Hippocampal formation (tissue), 2 donors: Measurements from ENCODE around the gene COL27A1.

Experiments used
- DNase-seq, 2 donors: peaks; one replicate each; lab custom pipeline; 2025; lab: John Stamatoyannopoulos, UW

COL27A1 gene

DNA sequence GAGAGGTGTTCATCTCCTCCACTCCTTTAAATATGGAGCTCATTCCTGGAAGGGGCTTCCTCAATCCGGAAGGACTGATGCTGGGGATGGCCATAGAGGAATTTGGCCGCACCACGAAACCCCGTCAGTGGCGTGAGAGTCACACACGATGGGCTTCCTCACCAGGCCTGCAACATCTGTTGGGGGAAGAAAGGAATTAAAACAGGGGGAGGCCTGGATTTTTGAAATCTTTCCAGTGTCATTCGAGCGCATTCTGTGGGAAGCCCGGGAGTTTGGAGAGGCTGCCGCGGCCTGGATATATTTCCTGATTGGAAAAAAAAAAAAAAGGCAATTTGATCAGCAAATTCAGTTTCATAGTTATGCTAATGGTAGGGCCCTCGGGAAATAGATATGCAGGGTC is 91.2 kb downstream of the COL27A1 start:
- no peak for DNase-seq

DNA sequence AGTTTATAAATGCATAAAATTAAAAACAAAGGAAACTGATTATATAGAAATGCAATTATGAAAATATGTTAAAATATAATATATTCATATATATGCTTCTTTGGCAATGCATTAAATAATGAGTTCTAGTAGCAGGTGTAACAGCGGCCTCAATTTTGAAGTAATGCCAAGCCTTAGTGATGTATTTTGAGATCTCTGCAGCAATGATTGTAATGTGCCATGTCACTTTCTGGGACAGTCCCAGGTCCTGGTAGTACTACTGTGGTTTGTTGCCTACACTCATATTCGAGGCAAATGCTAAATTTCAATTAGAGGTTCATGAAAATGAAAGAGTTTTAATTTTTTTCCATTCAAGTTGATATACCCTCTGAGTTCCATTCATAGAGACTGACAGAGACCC is 91.7 kb downstream of the COL27A1 start:
- no peak for DNase-seq

DNA sequence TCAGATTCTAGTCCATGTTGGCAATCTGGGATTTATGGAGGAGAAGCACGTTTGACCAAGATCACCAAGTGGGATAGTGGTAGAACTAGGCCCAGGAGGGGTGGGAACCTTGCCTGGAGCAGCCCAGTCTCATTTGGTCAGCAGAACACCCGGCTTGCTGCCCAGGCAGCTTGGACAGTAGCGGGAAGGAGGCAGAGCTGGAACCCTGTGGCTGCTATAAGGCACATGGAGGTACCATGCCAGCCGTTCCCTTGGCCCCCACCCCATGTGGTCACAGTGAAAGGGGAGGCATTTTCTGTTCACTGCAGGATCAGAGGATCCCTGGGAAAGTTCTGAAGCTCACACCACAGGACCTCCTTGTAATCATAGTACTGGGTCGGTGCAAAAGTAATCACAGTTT is 92.2 kb downstream of the COL27A1 start:
- DNase-seq: no peak

DNA sequence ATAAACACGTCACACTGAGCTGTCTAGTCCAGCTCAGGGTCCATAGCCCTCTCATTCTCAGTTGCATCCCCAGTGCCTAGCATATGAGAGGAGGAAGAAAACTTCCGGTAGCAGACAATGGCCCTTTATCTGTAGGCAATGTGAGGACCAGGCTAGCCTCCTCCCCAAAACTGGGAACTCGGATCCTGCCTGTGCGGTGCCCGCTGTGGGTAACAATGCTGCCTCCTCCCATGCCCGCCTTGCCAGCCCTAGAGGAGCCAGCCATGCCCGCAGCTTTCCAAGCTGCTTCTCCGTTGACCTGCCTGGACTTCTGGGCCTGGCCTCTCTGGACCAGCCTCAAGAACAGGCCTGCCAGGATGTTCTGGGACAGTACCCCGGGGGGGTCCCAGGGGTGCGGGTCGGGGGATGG is 93.0 kb downstream of the COL27A1 start:
- peak in 1 of 2 donors; percentile 14 for DNase-seq

DNA sequence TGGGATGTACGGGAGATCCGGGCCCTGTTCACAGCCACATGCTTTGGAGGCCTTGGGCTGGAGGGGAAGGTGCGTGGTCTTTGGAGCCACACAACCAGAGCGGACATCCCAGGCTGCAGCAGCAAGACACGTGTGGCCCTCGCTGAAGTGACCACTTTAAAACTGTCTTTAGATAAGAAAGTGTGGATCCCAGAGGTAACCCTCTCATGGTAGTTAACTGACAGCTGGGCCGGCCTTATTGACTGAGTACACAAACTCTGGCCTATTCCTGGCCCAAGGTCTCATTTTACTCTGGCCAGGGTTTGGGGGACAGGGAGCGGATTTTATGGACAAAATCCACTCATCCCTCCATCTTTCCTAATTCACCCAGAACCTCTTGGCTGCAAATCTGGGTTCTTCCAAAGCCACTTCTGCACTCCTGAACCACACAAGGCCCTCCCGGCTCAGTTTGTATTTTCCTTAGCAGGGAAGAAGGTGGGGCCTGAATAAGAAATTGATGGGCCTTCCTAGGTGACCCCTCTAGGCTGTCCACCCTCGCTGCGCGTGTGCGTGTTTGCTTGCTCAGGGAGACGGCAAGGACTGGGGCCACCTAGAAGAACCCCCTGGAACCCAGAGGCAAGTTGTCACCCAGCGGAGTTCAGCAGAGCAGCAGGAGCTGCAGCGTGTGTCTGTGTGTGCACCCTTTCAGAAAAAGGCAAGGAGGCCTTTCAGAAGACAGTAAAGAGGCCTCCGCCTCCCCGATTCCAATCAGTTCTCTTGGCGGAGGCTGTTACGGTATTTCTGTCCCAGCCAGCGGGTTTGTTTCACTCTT is 94.3 kb downstream of the COL27A1 start:
- DNase-seq: no peak

DNA sequence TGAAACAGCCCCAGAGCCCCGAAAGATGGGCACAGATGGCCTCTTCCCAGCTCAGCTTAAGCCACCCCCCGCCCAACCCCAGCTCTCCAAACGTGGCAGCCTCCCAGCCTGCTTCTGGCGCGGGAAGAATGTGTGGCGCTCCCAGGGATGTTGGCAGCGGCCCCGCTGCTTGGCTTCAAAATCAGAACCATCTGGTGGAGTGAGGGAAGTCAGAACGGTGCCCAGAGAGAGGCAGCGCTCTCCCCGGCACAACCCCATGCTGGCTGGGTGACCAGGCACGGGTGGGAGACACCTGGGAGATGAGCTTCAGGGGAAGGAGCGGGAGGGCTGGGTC is 94.9 kb downstream of the COL27A1 start:
- DNase-seq: peak; percentile 81 to 86

DNA sequence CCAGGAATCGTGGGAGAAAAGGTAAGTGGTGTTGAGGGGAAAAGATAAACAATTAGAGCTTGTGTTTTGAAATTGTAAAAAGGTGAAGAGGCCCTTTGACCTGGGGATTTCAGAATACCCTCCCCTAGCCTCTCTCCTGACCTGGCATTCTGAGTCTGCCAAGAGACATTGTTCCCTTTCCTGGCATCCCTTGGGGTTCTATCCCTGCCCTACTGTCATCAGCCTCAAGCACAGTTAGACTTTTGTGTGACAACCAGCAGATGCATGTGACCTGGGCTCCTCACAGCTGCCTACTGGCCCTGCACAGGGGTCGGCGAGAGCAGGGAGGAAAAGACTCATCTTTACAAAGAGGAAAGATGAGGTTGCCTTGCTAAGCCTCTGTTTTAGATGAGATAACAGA is 95.3 kb downstream of the COL27A1 start:
- DNase-seq: no peak

DNA sequence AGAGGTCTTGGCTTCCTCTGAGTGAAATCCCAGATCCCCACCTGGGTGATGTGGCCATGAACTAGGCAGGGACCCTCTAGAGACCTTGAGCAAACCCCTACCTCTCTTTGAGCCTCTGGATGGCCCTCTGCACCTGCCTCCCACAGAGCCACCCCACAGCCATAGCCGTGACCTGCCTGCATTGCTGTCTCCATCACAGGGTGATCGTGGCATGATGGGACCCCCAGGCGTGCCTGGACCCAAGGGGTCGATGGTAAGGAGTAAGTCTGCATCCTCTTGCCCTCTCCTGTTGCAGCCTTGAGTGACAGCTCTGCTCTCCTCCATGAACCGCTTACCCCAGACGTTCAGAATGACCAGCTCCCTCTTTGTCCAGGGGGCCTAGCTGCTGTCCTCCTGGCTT is 97.1 kb downstream of the COL27A1 start:
- no peak for DNase-seq

DNA sequence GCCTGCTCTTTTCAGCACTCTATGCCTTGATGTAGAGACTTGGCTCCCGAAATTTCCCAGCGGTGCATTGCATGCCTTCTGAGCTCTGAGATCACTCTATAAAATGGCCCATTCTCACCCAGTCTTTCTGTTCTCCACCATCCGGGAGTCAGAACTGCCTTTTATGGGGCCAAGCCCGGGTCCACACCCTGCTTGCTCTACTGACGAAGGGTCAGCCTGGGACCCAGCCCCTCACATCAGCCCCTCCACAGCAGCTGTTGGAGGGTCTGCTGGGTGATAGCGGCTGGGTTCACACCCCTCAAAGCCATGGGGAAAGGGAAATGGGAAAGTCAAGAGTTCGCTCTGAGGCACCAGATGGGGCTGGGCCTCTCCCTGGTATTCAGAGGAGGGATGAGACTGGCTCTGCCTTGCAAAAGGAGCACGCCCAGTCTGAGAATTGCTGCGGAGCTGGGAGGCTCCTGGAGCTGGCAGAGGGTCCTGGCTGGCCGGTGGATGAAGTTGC is 101.5 kb downstream of the COL27A1 start:
- DNase-seq: no peak

DNA sequence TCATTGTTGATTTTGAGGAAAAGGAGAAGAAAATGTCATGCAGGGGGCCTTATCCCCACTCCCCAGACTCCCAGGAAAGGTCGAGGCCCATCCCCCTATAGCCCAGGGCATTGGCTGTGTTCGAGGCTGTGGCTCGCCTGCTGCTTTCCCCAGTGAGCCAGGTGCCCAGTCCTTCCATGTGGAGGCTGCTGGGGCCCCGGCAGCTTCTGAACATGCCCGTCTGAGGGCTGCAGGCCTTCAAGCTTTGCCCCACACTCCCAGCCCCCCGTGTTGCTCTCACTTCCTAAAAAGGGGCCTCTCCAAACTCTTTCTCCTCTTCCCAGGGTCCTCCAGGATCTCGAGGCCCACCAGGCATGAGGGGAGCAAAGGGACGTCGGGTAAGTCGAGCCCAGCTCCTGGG is 102.9 kb downstream of the COL27A1 start:
- no peak for DNase-seq

DNA sequence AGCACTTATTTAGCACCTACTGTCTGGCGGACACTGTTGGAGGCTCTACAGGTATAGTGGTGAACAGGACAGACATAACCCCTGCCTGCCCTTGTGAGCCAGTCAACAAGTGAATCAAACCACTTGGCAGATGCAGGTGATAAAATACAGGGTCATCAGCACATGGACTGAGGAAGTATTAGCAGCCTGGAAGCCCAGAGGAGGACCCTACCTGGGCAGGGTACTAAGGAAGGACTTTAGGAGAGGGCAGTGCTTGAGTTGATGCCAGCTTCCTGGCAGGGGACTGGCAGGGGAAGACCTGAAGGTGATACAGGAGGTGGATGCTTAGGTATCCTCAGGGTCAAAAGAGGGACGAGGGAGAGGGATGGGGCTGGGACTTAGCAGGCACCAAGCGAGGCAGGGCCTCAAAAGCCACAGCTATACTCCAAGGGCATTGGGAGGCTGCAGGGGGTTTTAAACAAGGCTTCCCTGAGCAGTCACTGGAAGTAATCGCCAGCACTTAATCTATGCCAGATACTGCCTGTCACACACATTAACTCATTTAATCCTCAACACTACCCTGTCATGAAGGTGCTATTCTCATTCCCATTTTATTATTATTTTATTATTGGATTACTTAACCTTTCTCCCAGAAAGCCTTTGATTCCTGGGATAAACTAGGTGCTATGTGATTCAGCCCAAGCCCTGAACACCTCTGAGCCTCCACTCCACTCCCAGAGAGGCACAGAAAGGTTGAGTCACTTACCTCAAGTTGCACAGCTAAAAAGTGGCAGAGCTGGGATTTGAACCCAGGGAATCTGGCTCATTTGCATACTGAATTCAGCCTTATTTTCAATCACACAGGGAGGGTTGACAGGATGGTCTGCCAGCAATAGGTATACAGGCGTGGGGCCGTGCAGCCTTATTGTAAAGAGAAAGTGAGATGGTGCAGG is 103.8 kb downstream of the COL27A1 start:
- no peak for DNase-seq

DNA sequence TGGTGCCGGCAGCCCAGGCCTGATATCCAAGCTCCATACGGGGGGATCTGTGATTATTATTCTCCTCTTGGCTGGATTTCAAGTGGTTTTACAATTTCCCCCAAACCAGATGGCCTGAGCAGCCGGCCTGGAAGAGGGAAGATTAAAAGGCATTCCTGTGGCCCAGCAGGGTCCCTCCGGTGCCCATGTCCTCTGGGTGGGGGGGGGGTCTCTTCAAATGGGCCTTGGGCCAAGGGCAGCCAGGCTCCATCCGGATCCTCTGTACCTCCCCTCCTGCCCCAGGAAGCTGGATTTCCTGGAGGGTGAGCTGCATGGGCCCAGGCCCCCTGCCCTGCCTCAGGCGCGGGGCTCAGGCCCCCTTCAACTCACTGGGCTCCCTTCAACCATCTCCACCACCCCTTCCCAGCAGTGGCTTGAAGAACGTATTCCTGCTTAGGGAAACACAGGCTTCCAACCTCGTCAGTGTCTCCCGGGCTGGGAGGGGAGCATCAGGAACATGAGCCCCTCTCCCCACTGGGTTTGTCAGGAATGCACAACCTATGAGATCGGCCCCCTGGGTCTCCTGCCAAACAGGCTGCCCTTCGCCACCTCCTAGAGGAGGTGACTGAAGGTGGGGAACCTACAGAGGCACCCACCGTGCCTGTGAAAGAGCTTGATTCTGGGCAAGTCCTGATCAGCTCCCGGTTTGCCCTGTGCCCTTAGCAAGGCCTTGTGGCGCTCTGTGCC is 104.6 kb downstream of the COL27A1 start:
- no peak for DNase-seq

DNA sequence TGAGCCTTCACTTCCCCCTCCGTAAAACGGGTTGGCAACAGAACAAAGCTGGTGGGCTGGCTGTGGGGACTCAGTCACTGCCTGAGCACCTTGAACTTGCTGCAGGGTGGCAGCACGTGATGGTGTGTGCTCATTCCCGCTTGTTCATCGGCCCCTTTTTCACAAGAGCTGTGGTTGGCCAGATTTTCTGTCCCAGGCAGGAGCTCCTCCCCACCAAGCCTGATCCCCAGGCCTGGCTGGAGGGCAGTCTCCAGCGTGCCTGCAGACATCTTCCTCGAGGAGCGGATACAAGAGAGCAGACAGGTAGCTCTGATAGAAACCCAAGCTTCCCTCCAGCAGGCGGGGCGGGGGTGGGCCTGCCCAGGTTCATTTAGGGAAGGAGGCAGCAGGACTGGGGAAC is 105.7 kb downstream of the COL27A1 start:
- no peak for DNase-seq

DNA sequence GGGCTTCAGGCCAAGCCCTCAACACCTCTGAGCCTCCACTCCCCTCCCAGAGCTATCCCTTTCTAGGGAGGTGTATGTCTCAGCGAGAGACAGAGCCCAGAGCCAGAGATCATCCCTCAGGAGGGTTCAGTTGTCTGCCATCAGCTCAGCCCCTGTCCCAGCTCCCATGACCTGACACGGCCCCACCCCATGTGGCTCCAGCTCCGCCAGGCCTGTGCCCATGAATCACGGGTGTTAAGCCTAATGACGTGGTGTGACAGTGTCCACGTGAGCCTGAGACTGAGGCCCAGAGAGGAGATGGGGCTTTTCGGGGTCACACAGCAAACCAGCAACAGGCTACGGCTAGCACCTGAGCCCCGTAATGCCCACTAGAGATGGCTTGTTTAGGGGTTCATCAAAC is 106.7 kb downstream of the COL27A1 start:
- no peak for DNase-seq

DNA sequence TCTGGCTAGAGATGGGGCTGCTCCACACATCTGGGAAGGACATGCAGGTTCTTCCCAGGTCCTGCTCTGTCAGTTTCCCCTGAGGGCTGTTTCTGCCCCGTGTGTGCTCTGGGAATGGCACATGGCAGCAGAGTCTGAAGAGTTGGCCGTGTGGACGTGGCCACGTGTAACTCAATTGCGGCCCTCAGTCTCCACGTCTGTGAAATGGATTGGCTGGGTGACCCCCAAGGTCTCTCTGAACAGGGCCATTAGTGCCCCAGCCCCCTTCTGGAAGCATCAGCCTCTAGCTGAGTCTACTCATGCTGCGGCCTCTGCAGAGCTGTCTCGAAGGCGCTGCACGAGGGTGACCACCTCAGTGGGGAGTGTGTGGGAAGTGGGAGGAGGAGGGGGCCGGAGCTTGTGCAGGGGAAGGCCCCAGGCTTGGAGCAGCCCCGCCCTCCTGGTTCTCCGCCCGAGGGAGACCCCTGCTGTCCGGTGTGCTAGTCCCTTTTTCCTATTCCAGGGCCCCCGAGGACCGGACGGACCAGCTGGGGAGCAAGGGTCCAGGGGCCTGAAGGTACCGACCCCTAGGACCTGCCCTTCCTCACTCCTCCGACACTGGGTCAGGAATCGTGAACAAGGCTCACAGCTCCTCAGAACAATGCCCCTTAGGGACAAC is 108.6 kb downstream of the COL27A1 start:
- no peak for DNase-seq

DNA sequence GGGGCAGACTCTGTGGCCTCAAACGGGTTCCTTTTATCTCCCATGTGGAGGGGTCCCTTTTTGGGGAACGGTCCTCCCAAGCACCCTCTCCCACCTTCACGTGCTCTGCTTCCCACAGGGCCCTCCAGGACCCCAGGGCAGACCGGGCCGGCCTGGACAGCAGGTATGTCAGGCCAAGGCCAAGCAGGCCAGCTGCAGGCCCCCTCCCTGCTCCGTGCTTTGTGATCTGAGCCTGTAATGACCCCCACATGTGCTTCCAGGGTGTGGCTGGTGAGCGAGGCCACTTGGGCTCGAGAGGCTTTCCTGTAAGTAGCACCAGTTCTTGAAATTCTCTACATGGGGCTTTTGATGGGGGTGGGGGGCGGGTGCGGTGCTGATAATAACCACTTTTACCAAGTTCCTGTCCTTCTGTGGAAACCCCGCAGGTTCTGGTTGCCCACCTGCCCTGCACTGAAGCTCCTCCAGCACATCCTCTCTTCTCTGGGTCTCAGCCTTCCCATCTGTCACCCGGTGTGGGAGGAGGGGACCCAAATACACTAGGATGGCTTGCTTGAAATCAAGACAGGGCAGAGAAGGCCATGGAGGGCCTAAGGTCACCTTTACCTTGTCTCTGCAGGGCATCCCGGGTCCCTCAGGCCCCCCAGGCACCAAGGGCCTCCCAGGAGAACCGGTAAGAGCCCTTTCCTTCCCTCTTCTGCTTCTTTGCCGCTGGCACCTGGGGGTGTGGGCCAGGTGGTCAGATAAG is 109.6 kb downstream of the COL27A1 start:
- no peak for DNase-seq

DNA sequence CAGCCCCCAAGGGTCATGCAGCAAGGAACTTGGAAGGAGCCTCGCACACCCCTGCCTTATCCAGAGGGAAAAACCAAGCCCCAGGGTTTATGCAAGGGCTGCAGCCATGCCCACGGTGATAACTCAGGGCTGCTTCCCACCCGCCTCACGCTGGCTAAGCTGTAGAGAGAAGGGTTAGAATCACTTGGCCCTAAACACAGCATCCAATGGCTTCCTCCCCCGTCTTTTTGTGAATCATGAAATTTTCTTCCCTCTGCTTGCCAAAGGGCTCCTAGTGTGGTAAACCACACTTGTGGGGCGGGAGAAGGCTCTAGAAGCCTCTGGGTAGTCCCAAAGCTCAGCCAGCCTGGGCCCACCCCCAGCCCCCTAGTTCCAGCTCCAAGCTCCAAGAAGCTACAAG is 111.6 kb downstream of the COL27A1 start:
- DNase-seq: no peak

DNA sequence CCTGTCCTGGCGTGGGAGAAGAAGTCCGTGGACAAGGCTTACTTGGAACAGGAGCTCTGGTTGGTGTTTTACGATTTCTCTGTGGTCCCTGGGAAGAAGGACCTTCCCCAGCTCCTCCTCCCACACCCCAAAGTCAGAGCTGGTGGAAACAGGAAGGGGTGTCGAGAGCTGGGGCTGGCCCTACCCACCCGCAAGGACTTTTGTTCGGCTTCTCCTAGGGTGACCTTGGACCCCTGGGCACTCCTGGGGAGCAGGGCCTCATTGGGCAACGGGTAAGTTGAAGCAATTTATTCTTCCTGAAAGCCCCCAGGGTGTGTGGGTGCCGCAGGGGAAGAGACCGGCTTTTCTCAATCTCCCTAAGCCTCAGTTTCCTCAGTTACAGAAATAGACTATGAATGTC is 113.7 kb downstream of the COL27A1 start:
- DNase-seq: no peak

DNA sequence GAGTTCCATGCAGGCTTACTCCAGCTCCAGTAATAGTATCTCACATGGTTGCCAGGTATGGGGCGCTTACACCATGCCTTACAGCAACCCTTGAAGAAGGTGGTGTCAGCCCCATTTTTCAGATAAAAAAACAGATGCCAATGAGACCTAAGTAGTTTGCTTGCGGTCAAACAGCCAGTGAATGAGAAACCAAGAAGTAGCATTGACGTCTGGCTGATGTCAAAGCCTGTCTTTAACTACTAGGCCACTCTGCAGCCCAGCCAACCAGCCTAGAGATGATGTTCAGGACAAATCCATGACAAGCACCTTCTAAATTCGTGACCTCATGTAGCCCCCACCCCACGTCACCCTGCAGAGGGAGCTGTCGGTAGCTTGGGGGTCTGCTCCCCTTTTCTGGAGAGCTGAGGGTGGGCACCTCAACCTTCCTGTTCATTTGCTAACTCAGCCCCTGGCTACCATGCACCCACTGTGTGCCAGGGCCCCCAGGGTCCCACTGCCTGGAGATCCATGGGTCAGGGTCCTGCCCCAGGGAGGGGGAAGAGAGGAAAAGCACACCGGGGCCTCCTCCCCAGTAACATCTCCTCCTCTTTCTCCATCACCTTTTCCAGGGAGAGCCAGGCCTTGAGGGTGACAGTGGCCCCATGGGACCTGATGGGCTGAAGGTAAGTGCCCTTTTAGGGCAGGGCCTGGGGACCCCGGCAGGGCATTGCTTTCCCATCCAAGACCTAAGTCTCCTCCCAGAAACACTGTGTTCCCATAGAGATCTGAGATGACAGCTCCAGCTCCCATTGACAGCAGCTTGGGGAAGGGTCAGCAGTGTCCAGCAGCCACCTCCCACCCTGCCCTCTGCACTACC is 115.0 kb downstream of the COL27A1 start:
- no peak for DNase-seq
